Osteocyte (in vitro differentiated cells): ENCODE data around the gene CALML6. TPM values are rescaled to one million over a fixed set of nuclear protein-coding genes. Genes with fewer than 3 reads are reported as not detected.

Experiments used
- DNase-seq: peaks from one replicate; pipeline ENCODE4 v3.0.0; 2021; ENCODE audit warnings: mixed read lengths; ENCODE audit not compliant: unreplicated experiment; ENCODE audit errors: extremely low spot score
- H3K27ac Mint-ChIP-seq: one replicate; pipeline ENCODE4 v1.8.0; 2021; ENCODE audit warnings: mild to moderate bottlenecking, mixed read lengths; ENCODE audit not compliant: unreplicated experiment
- H3K27me3 Mint-ChIP-seq: one replicate; pipeline ENCODE4 v1.8.0; 2021; ENCODE audit warnings: mixed read lengths; ENCODE audit not compliant: unreplicated experiment
- H3K36me3 Mint-ChIP-seq: one replicate; pipeline ENCODE4 v1.8.0; 2021; ENCODE audit warnings: mixed read lengths; ENCODE audit not compliant: unreplicated experiment
- H3K4me1 Mint-ChIP-seq: one replicate; pipeline ENCODE4 v1.8.0; 2021; ENCODE audit warnings: mixed read lengths; ENCODE audit not compliant: unreplicated experiment
- H3K4me3 Mint-ChIP-seq: one replicate; pipeline ENCODE4 v1.8.0; 2021; ENCODE audit warnings: mild to moderate bottlenecking, moderate library complexity, mixed read lengths; ENCODE audit not compliant: unreplicated experiment
- H3K9me3 Mint-ChIP-seq: one replicate; pipeline ENCODE4 v1.8.0; 2021; ENCODE audit warnings: mixed read lengths; ENCODE audit not compliant: unreplicated experiment
- CTCF ChIP-seq: fragments of 200-600 bp; sonication (generic); IDR thresholded peaks from 2 replicates; pipeline ENCODE4 v1.5.0; 2021; ENCODE audit warnings: antibody characterized with exemption, mild to moderate bottlenecking, moderate library complexity
- total RNA-seq: library from RNA; stranded (reverse); gene quantifications from 2 replicates; pipeline ENCODE4 v1.2.1, GENCODE V29; 2021

Gene CALML6
- total RNA-seq, 1 donor from 2014 or later = 2.5 TPM

DNA sequence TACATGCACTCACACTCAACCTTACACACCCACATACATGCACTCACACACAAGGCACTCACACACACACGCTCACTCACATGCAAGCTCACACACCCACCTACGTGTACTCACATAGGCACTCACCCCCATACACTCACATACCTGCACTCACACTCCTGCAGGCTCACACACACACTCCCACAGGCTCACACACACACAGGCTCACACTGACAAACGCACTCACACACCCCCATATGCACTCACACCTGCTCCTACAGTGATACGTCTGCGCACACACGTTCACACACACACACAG lies 23.2 kb downstream of the CALML6 start:
- Mint-ChIP-seq H3K36me3 (no peaks in the 10 kb centered on the region), H3K4me3 (no peak overlapping the region), H3K9me3 (no peaks in the 10 kb centered on the region), H3K27ac (no peak overlapping the region), H3K27me3 (peaks cover 7% of the 10 kb centered on the region), H3K4me1 (no peaks in the 10 kb centered on the region)
- TF ChIP-seq CTCF = no peak
- no peak for DNase-seq

DNA sequence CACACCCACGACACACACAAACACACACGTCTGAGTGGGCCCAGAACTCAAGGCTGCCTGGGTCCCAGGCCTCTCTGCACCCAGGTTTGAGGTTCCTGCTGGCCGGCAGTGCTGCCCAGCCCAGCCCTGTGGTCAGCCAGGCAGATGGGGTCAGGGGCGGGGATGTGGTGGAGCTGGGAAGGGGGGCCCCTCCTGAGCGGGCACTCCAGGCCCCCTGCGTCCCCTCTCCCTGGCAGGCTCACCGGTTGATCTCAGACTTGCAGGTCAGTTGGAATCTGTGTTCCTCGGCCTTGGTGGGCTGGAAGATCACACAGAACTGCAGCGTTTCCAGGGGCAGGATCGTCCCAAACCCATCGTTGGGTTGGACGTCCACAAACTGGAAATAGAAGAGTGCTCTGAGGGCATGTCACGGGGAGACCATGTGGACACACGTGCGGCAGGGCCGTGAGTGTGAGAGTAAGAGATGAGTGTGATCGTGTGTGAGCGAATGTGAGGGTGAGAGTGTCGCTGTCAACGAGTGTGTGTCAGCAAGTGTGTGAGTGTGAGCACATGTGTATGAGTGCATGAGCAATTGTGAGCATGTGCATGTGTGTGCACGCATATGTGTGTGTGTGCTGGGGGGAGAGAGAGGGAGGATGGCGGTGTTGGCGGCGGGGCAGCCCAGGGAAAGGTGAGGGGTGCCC lies 23.7 kb downstream of the CALML6 start:
- Mint-ChIP-seq H3K27ac (no peak overlapping the region), H3K36me3 (no peaks in the 10 kb centered on the region), H3K27me3 (peaks cover 7% of the 10 kb centered on the region), H3K4me1 (peaks cover under 1% of the 10 kb centered on the region), H3K4me3 (no peak overlapping the region), H3K9me3 (no peaks in the 10 kb centered on the region)
- no peak for DNase-seq
- TF ChIP-seq CTCF = no peak

DNA sequence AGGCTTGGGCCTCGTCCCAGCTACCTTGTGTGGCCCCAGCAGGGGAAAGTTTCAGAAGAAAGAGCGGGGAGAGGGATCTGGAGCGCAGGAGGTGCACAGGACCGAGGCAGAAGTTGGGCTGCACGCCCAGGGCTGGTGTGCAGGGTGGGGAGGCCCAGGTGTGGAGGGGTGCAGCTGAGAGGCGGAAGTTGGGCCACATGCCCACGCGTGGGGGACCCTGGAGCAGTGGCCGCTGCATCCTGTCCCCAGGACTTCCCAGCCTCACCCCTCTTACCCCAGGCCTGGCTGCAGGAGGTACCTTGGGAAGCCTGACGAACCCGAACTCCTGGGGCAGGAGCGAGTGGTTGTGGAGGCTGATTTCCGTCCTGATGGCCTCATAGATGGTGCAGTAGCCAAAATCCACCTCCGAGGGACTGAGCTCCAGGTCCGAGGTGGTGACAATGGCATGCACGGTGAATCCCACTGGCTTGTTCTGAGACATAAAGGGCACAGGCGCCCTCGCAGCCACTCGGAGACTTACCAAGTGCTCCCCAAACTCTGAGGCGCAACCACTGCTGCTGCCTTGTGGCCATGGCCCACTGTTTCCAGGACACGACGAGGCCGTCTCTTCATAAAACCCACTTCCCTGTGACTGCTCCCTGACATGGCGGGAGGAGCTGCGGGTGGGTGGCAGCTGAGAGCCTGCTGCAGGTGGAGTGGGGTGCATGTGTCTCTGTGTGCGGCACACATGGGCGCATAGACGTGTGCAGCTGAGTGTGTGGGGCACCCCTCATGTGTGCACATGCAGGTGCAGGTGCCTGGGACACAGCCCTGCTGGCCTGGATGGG lies 24.4 kb downstream of the CALML6 start:
- TF ChIP-seq CTCF = no peak
- Mint-ChIP-seq H3K9me3 (no peaks in the 10 kb centered on the region), H3K27ac (no peak overlapping the region), H3K36me3 (no peaks in the 10 kb centered on the region), H3K4me1 (peaks cover 2% of the 10 kb centered on the region), H3K4me3 (no peak overlapping the region), H3K27me3 (peaks cover 11% of the 10 kb centered on the region)
- DNase-seq = no peak

DNA sequence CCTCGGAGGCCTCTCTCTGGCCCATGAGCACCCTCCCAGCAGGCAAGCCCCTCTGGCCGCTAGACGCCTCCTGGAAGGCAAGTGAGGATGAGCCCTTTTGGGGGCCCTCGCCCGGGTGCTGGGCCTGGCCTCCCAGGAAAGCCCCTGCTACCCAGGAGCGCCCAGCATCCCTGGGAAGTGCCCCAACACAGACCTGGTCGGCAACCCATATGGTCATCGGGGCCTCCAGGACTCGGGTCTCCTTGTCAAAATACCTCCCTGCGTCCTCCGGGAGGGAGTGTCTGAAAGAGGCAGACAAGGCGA lies 25.0 kb downstream of the CALML6 start:
- H3K36me3 Mint-ChIP-seq = no peaks in the 10 kb centered on the region
- H3K9me3 Mint-ChIP-seq = no peaks in the 10 kb centered on the region
- H3K27ac Mint-ChIP-seq = no peak overlapping the region
- peaks cover 11% of the 10 kb centered on the region for H3K27me3 Mint-ChIP-seq
- TF ChIP-seq CTCF = no peak
- no peak for DNase-seq
- H3K4me1 Mint-ChIP-seq = peaks cover 2% of the 10 kb centered on the region
- no peak overlapping the region for H3K4me3 Mint-ChIP-seq

DNA sequence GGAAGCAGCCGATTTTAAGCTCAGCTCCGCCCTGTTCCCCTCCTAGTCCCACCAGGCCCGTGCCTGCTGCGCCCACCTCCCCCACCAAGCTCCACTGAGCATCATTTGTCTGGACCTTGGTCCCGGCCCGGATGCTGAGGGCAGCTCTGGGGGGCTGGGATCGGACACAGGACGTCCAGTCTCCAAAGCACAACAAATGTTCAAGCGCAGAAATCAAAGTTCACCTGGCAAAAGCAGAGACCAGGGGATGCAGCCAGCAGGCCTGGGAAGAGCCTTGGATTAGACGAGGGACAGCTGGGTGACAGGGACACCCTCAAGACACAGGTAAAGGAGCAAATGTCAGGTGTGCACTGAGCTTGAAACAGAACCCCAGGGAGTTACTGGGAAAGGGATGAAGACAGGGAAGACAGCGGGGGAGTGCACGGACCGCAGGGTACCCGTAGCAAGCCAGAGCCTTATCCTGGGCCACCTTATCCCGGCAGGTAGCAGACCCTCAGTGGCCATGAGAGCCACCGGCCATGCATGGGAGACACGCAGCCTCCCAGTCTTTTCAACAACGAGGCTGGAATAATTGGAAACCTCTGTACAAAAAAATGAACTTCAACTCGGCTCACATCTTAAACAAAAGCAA lies 26.3 kb downstream of the CALML6 start:
- Mint-ChIP-seq H3K9me3 (no peaks in the 10 kb centered on the region), H3K4me3 (no peak overlapping the region), H3K27me3 (peaks cover 9% of the 10 kb centered on the region), H3K4me1 (peaks cover 2% of the 10 kb centered on the region), H3K27ac (no peak overlapping the region), H3K36me3 (no peaks in the 10 kb centered on the region)
- no peak for TF ChIP-seq CTCF
- no peak for DNase-seq
